Retinal pigment epithelial cell (primary cell): ENCODE results near the gene SYNPR.

ENCODE experiments used
- DNase-seq: peaks from one replicate; pipeline ENCODE4 v3.0.0-alpha.2; 2010; ENCODE audit warnings: low read depth
- H3K4me3 ChIP-seq: 2 replicates; pipeline ENCODE4 v1.5.1; 2011; ENCODE audit warnings: mild to moderate bottlenecking, low read length, control low read depth, moderate library complexity
- CTCF ChIP-seq: conservative IDR thresholded peaks from 2 replicates; pipeline ENCODE4 v1.5.1; 2011; ENCODE audit warnings: low read depth, low read length, control low read depth, inconsistent platforms

The SYNPR gene

GRCh38 chr3:63474828-63475518, 196.9 kb downstream of the SYNPR start:
- DNase-seq, result no peak
- H3K4me3 ChIP-seq, result no peak overlapping the region
- no peak for TF ChIP-seq CTCF

DNA sequence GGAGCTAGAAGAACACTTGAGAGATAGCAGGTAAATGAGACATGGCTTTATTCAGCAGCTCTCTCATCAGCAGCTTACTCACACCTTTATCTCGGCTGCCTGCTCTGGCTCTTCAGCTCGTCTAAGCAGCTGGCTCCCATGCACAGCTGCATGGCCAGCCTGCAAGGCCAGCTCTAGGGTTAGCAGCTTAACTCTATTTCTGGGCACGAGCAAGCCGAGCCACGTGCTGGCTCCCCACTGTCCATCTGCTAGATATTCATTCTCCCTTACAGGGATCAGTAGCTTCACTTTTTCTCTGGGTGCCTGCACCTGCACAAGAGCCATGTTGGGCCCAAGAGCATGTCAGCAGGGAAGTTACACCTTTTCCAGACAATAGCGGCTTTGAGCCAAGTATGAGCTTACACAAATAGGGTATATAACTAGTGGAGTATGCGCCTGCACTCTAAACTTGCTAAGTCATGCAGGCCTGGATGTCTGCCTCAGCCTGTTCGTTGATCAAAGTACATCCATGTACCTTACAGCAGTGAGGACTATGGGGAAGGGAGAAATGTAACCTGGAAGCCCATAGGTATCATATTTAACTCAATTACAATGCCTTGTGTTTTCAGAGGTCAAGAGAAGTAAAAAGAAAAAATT, 199.5 kb downstream of the SYNPR start:
- DNase-seq, result no peak
- no peak for TF ChIP-seq CTCF
- H3K4me3 ChIP-seq, result no peak overlapping the region

- DNase-seq, result no peak
- no peak for TF ChIP-seq CTCF
These were observed 201.0 kb downstream of the SYNPR start for GRCh38 chr3:63478990-63479660.

DNA sequence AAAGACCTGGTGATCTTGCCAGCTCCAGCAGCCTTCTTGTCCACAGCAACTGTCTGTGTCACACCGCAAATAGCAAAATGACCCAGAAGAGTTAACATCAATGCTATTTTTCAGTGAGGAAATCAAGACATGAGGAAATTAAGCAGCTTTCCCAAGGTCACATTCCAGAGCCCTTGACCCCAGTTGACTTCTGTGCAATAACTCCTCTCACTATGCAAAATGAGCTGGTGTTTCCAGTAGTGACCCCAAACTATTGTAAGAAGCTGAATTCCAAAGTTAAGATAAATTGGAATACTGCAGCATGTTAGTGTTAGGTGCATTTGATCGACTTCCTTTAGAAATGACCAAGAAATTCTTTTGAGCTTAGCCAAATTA, 201.5 kb downstream of the SYNPR start:
- no peak for TF ChIP-seq CTCF
- no peak overlapping the region for H3K4me3 ChIP-seq
- DNase-seq, result no peak

More at GRCh38 chr3:63478990-63479660, 201.0 kb downstream of the SYNPR start:
- no peak overlapping the region for H3K4me3 ChIP-seq

GRCh38 chr3:63481627-63482026, 203.5 kb downstream of the SYNPR start:
- TF ChIP-seq CTCF, result no peak
- DNase-seq, result no peak

DNA sequence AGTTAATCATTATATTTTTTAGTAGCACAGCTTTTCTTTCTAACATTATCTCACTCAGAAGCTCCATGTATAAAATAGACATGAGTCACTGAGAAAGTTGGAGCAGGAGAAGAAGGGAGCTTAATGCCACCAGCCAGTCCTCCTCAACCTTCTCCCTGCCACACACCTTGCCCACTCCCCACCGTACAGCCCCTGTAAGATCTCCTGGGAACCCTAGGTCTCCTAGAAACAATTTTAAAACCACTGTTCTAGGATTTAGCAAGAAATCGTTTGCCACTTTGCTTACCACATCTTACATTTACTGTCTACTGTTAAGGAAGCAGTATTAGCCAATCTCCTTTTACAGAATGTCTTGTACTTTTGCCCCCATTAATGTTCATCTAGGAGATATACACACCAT, 204.2 kb downstream of the SYNPR start:
- no peak for TF ChIP-seq CTCF
- no peak overlapping the region for H3K4me3 ChIP-seq
- no peak for DNase-seq

More at GRCh38 chr3:63481627-63482026, 203.5 kb downstream of the SYNPR start:
- no peak overlapping the region for H3K4me3 ChIP-seq
